Panc1 (cell line): ENCODE results near the gene MTREX. TPM values are rescaled to one million over a fixed set of nuclear protein-coding genes. Genes with fewer than 3 reads are reported as not detected.
A peak's percentile ranks its signal among the peaks of the same experiment; 100 is the strongest.

Source experiments
- ATAC-seq: fragments of 200-7000 bp; cut with Tn5 transposase; 2 replicates; pipeline ENCODE4 v1.9.1; 2020; ENCODE audit warnings: mild to moderate bottlenecking, moderate library complexity
- BruUV-seq: library from RNA; stranded (reverse); fragments of 400-500 nt; replicated peaks from 2 replicates; lab custom pipeline; 2021; lab: Mats Ljungman, UMichigan
- CTCF ChIA-PET: fragments of 300-600 bp; sonication (Branson Sonifier 250); formaldehyde crosslinking; loops from one replicate; lab custom pipeline; 2022; ENCODE audit warnings: antibody characterized with exemption; lab: Charles Lee
- POLR2A ChIA-PET: fragments of 300-600 bp; sonication (Branson Sonifier 250); formaldehyde crosslinking; loops from one replicate; lab custom pipeline; 2022; ENCODE audit warnings: antibody characterized with exemption; lab: Charles Lee
- DNase-seq: peaks from one replicate; pipeline ENCODE4 v3.0.0-alpha.2; 2010; ENCODE audit warnings: low read depth, low spot score
- H3K27ac ChIP-seq: 2 replicates; pipeline ENCODE4 v1.5.1; 2011; ENCODE audit warnings: mild to moderate bottlenecking, low read length, inconsistent platforms
- H3K27me3 ChIP-seq: fragments of 200-500 bp; sonication (Bioruptor generic); 2 replicates; pipeline ENCODE4 v1.6.0; 2014; ENCODE audit warnings: low read length, inconsistent platforms; ENCODE audit not compliant: control insufficient read depth, insufficient read depth
- H3K36me3 ChIP-seq: fragments of 200-500 bp; sonication (Bioruptor generic); 2 replicates; pipeline ENCODE4 v1.5.1; 2014; ENCODE audit warnings: inconsistent platforms, mild to moderate bottlenecking, low read length, moderate library complexity; ENCODE audit not compliant: control insufficient read depth, insufficient read depth
- H3K4me1 ChIP-seq: 2 replicates; pipeline ENCODE4 v1.5.1; 2011; ENCODE audit warnings: inconsistent platforms, mild to moderate bottlenecking, low read length, moderate library complexity; ENCODE audit not compliant: control insufficient read depth, insufficient read depth
- H3K4me3 ChIP-seq, 2 experiments: 2 replicates each; pipeline ENCODE4 v1.5.1; 2011 to 2012; ENCODE audit warnings: low read depth in 2 of 2, low read length in 2 of 2, mild to moderate bottlenecking in 2 of 2, inconsistent platforms in 1 of 2, moderate library complexity in 1 of 2
- H3K9me3 ChIP-seq: fragments of 200-500 bp; sonication (Bioruptor generic); 2 replicates; pipeline ENCODE4 v1.5.1; 2014; ENCODE audit warnings: low read depth, mild to moderate bottlenecking, inconsistent platforms, low read length, moderate library complexity; ENCODE audit not compliant: control insufficient read depth, insufficient read depth
- POLR2AphosphoS5 ChIP-seq: IDR thresholded peaks from 2 replicates; pipeline ENCODE4 v1.6.1; 2012; ENCODE audit warnings: mild to moderate bottlenecking, low read depth, low read length, moderate library complexity
- REST ChIP-seq, 2 experiments: IDR thresholded peaks; 2 replicates each; pipeline ENCODE4 v1.6.1; 2011 to 2012; ENCODE audit warnings: low read depth in 2 of 2, control low read depth in 1 of 2, low read length in 1 of 2, mild to moderate bottlenecking in 1 of 2, moderate library complexity in 1 of 2; ENCODE audit not compliant: insufficient read depth in 1 of 2
- SIN3A ChIP-seq: IDR thresholded peaks from 2 replicates; pipeline ENCODE4 v1.6.1; 2012; ENCODE audit warnings: low read depth, mild to moderate bottlenecking, low read length, moderate library complexity, borderline replicate concordance; ENCODE audit not compliant: insufficient read depth
- TCF7L2 ChIP-seq: IDR thresholded peaks from 2 replicates; pipeline ENCODE4 v1.6.1; 2011; ENCODE audit warnings: mild to moderate bottlenecking, low read depth, low read length, inconsistent platforms
- in situ Hi-C: cut with HindIII; loops from 2 replicates; pipeline ENCODE4 v1.10.0; 2016; ENCODE audit warnings: low sequenced_read_pairs, low pct_unique_long_range_greater_than_20kb
- intact Hi-C: fragments of 100-400 bp; cut with micrococcal nuclease; formaldehyde crosslinking; loops from one replicate; pipeline ENCODE4 v1.10.0; 2022; ENCODE audit not compliant: unreplicated experiment
- total RNA-seq: library from RNA; stranded (reverse); gene quantifications from one replicate; pipeline ENCODE4 v1.2.1, GENCODE V29; 2021; ENCODE audit not compliant: unreplicated experiment
- TF ChIP-seq, protein P1 (sequence below): fragments of 450-650 bp; IDR thresholded peaks from 2 replicates; pipeline ENCODE4 v1.5.1; 2017; ENCODE audit warnings: mild to moderate bottlenecking

The MTREX gene
- total RNA-seq, 1 experiment from 2014 or later = 97.0 TPM

DNA sequence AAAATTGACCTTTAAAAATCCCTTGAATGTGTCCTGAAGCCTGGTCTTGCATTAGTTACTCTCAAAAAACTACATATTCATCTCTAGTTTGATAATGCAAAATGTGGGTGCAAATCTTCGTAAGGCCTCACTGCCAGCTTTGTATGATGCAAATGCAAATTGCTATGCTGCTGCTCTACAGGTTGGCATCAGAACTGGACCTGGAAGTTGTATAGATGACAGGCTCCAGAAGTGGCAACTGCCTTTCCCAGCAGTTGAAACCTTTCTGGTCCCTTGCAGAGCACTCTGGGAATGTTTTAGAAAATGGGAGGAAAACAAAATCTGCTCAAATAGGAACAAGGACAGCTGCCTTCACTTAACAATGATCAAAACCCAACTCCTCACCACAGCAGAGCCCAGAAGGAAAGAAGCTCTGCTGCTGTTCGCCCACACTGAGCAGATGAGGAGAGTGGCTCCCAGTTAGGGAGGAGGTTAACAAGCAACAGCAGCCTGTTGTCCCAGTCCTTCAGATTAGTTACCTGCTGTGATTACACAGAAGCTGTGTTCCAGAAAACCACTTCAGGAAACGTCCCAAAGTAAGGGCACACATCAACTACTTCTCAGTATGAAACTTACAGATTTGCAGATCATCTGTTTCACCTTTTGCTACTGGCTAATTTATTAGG lies 133.4 kb downstream of the MTREX start:
- no peak for DNase-seq
- no peak for TF ChIP-seq POLR2AphosphoS5
- TF ChIP-seq, protein P1, sequence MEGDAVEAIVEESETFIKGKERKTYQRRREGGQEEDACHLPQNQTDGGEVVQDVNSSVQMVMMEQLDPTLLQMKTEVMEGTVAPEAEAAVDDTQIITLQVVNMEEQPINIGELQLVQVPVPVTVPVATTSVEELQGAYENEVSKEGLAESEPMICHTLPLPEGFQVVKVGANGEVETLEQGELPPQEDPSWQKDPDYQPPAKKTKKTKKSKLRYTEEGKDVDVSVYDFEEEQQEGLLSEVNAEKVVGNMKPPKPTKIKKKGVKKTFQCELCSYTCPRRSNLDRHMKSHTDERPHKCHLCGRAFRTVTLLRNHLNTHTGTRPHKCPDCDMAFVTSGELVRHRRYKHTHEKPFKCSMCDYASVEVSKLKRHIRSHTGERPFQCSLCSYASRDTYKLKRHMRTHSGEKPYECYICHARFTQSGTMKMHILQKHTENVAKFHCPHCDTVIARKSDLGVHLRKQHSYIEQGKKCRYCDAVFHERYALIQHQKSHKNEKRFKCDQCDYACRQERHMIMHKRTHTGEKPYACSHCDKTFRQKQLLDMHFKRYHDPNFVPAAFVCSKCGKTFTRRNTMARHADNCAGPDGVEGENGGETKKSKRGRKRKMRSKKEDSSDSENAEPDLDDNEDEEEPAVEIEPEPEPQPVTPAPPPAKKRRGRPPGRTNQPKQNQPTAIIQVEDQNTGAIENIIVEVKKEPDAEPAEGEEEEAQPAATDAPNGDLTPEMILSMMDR = no peak
- no peak for TF ChIP-seq REST (IDR thresholded peaks at IDR 0.05; ENCODE audit: insufficient read depth in 1 of 2, low read depth in 2 of 2, low read length in 1 of 2)
- no peak for TF ChIP-seq TCF7L2
- TF ChIP-seq SIN3A = no peak
- intact Hi-C loops (no loop called here), in situ Hi-C loops (no loop called here)
- H3K27ac ChIP-seq = peak overlapping the region; percentile 89; the same call in 1 of the 2 replicates
- CTCF ChIA-PET = no interaction called here
- H3K27me3 ChIP-seq = no peaks in the 10 kb centered on the region
- H3K4me1 ChIP-seq = peaks cover 38% of the 10 kb centered on the region
- no peak for ATAC-seq
- no peaks in the 10 kb centered on the region for H3K36me3 ChIP-seq
- H3K4me3 ChIP-seq = no peak overlapping the region
- BruUV-seq = no TSS peak
- H3K9me3 ChIP-seq = no peaks in the 10 kb centered on the region
- POLR2A ChIA-PET = no interaction called here

GRCh38 chr5:55441954-55442353 lies 134.2 kb downstream of the MTREX start:
- ATAC-seq (no peak), DNase-seq (no peak)
- CTCF ChIA-PET = no interaction called here
- H3K9me3 ChIP-seq = no peaks in the 10 kb centered on the region
- POLR2A ChIA-PET = no interaction called here
- no peak for TF ChIP-seq SIN3A
- TF ChIP-seq, protein P1 = no peak
- no peak for TF ChIP-seq POLR2AphosphoS5
- no peak for TF ChIP-seq TCF7L2
- no peak for TF ChIP-seq REST (IDR thresholded peaks at IDR 0.05; ENCODE audit: insufficient read depth in 1 of 2, low read depth in 2 of 2, low read length in 1 of 2)
- BruUV-seq = no TSS peak
- H3K4me3 ChIP-seq = no peak overlapping the region
- intact Hi-C loops = no loop called here
- 0 out of 2 replicates have a peak overlapping the region, but pooled peaks have one; percentile 2 for H3K27ac ChIP-seq
- H3K36me3 ChIP-seq = no peaks in the 10 kb centered on the region
- no peaks in the 10 kb centered on the region for H3K27me3 ChIP-seq
- in situ Hi-C loops = no loop called here
- H3K4me1 ChIP-seq = peaks cover 38% of the 10 kb centered on the region
